ENCODE results near the gene PTPN23. TPM values are rescaled to one million over a fixed set of nuclear protein-coding genes. Genes with fewer than 3 reads are reported as not detected.

Gene PTPN23
- total RNA-seq, 4 donors from 2014 or later, result 14.0 to 61.0 (median 30.2) TPM

GRCh38 chr3:47430606-47431005 is 49.8 kb downstream of the PTPN23 start:
- DNase-seq (ENCODE audit: low spot score), result no peak
- no peak for TF ChIP-seq CTCF (IDR thresholded peaks at IDR 0.05)
- ATAC-seq (ENCODE audit: low FRiP score), result no peak

GRCh38 chr3:47431225-47431624 is 50.4 kb downstream of the PTPN23 start:
- no peak for TF ChIP-seq CTCF (IDR thresholded peaks at IDR 0.05)
- DNase-seq (ENCODE audit: low spot score), result no peak
- ATAC-seq (ENCODE audit: low FRiP score), result no peak

GRCh38 chr3:47432673-47433072 is 51.9 kb downstream of the PTPN23 start:
- DNase-seq (ENCODE audit: low spot score) (no peak), ATAC-seq (ENCODE audit: low FRiP score) (no peak)
- no peak for TF ChIP-seq CTCF (IDR thresholded peaks at IDR 0.05)

- DNase-seq (ENCODE audit: low spot score), result no peak
- ATAC-seq (ENCODE audit: low FRiP score), result no peak
- TF ChIP-seq CTCF (IDR thresholded peaks at IDR 0.05), result no peak
Measured at GRCh38 chr3:47433796-47434195, 53.0 kb downstream of the PTPN23 start.

- TF ChIP-seq CTCF (IDR thresholded peaks at IDR 0.05), result no peak
- DNase-seq (ENCODE audit: low spot score) (no peak), ATAC-seq (ENCODE audit: low FRiP score) (no peak)
Measured at GRCh38 chr3:47434849-47435248, 54.0 kb downstream of the PTPN23 start.

GRCh38 chr3:47436180-47436579 is 55.4 kb downstream of the PTPN23 start:
- no peak for DNase-seq (ENCODE audit: low spot score)
- no peak for ATAC-seq (ENCODE audit: low FRiP score)
- TF ChIP-seq CTCF (IDR thresholded peaks at IDR 0.05), result no peak

GRCh38 chr3:47440131-47440530 is 59.3 kb downstream of the PTPN23 start:
- DNase-seq (ENCODE audit: low spot score), result no peak

More at GRCh38 chr3:47440131-47440530, 59.3 kb downstream of the PTPN23 start:
- no peak for ATAC-seq (ENCODE audit: low FRiP score)
- TF ChIP-seq CTCF (IDR thresholded peaks at IDR 0.05), result no peak

Data from omental fat pad (tissue), 4 donors.